ENCODE results near the gene CLDN14.

The CLDN14 gene

DNA sequence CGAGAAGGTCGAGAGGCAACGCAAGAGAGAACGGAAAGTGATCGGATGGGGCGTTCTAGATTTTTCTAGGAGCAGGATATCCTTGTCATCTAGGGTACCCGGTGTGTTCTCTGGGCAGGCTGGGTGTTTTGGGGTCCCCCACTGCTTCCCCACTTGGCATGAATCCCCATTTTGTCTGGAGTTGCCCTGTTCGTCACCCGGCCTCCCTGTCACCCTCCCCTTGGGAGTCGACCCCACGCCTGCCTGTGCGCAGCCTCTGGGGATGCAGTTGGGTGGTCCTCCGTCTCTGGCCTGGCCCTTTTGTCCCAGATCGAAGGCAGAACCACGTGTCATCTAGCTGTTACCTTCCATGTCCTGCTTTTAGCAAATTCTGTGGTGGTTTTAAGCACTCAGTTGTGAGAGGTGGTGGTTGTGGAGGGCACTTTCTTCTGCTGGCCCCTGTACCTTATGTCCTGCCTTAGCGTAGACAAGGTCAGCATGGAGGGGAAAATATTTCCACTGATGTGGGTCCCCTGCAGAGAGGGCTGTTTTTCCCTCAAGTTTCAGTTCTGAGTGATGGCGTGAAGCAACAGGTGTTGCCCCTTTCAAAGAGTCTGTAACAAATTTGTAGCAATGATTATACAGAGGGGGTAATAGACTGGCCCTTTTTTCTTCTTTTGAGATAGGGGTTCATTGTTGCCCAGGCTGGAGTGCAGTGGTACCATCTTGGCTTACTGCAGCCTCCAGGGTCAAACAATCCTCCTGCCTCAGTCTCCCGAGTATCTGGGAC lies 59.2 kb downstream of the CLDN14 start:
- ChIA-PET POLR2A (ENCODE audit: low non-redundant PET) (no interaction called here), CTCF (interaction anchor here (0.7 kb wide), 1 partner anchor 39 kb away, joined by 4 read pairs; no protein-coding TSS in a partner anchor)
- DNase-seq (ENCODE audit: low spot score) = no peak
- H3K27ac ChIP-seq = peak overlapping the region; percentile 1; the same call in 1 of the 2 replicates
- TF ChIP-seq, protein P1, sequence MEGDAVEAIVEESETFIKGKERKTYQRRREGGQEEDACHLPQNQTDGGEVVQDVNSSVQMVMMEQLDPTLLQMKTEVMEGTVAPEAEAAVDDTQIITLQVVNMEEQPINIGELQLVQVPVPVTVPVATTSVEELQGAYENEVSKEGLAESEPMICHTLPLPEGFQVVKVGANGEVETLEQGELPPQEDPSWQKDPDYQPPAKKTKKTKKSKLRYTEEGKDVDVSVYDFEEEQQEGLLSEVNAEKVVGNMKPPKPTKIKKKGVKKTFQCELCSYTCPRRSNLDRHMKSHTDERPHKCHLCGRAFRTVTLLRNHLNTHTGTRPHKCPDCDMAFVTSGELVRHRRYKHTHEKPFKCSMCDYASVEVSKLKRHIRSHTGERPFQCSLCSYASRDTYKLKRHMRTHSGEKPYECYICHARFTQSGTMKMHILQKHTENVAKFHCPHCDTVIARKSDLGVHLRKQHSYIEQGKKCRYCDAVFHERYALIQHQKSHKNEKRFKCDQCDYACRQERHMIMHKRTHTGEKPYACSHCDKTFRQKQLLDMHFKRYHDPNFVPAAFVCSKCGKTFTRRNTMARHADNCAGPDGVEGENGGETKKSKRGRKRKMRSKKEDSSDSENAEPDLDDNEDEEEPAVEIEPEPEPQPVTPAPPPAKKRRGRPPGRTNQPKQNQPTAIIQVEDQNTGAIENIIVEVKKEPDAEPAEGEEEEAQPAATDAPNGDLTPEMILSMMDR (conservative IDR thresholded peaks at IDR 0.05; ENCODE audit: low read depth) = no peak

DNA sequence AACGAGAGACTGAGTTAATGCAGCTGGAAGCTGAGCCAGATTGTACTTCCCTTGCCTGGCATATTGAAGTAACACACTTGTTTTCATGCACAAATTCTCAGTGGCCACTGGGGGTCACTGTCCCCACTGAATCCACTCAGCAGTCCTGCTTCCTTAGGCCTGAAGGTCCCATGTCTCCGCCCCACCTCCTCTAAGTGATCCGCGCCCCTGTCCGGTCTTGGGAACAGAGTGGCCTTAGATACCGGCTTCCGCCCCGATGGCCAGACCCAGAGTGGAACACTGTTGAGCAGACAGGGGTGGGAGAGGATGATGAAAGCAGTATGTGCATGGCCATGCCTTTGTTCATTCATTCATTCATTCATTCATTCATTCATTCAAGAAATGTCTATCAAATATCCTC lies 59.9 kb downstream of the CLDN14 start:
- H3K27ac ChIP-seq = peak overlapping the region; percentile 1; the same call in 1 of the 2 replicates
- peak; percentile 88 for DNase-seq (ENCODE audit: low spot score)
- ChIA-PET POLR2A (ENCODE audit: low non-redundant PET) (no interaction called here), CTCF (interaction anchor here (0.7 to 0.9 kb wide), 4 partner anchors 9 to 211 kb away, joined by 3 to 6 read pairs (median 4); no protein-coding TSS in a partner anchor)
- TF ChIP-seq, protein P1 (conservative IDR thresholded peaks at IDR 0.05; ENCODE audit: low read depth) = peak; percentile 79

DNA sequence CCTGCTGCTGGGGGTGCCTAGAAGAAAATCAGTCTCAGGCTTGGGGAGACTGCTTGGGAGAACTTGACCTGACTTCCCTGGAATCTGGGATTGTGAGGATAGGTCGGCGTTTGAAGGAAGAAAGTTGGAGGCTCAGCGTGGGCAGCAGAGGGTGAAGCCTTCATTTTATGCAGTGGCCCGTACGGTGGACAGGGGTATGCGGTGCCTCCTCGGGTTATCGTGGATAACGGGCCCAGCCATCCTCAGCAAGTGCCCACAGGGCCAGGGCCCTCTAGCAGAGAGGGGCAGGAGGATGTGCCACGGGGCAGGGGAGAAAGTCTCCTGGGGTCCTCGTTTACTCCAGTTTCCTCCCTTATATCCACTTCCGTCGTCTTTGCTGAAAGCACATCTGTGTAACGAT lies 60.7 kb downstream of the CLDN14 start:
- ChIA-PET CTCF (interaction anchor here (0.7 to 0.9 kb wide), 4 partner anchors 10 to 212 kb away, joined by 3 to 6 read pairs (median 4); no protein-coding TSS in a partner anchor), POLR2A (ENCODE audit: low non-redundant PET) (no interaction called here)
- DNase-seq (ENCODE audit: low spot score) = no peak
- TF ChIP-seq, protein P1 (conservative IDR thresholded peaks at IDR 0.05; ENCODE audit: low read depth) = no peak
- peak overlapping the region; percentile 17; the same call in 1 of the 2 replicates for H3K27ac ChIP-seq

DNA sequence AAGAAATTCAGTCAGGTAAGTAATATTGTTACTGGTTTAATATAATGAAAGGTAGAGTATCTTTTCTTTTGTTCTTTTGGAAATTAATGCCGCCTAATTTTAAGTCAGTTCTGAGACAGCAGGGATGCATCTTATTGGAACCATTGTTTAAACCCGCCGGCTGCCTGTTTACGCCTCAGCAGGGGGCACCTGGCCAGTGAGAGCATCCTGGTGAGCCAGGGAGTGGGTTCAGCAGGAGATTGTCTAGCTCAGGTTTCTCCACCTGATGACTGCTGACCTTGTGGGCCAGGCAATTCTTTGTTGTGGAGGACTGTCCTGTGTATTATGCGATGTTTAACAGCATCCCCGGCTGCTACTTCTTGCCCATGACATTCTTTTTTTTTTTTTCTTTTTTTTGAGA lies 64.5 kb downstream of the CLDN14 start:
- no peak for DNase-seq (ENCODE audit: low spot score)
- POLR2A ChIA-PET (ENCODE audit: low non-redundant PET) = no interaction called here
- no peak overlapping the region for H3K27ac ChIP-seq
- TF ChIP-seq, protein P1 (conservative IDR thresholded peaks at IDR 0.05; ENCODE audit: low read depth) = no peak
- CTCF ChIA-PET = no interaction called here

DNA sequence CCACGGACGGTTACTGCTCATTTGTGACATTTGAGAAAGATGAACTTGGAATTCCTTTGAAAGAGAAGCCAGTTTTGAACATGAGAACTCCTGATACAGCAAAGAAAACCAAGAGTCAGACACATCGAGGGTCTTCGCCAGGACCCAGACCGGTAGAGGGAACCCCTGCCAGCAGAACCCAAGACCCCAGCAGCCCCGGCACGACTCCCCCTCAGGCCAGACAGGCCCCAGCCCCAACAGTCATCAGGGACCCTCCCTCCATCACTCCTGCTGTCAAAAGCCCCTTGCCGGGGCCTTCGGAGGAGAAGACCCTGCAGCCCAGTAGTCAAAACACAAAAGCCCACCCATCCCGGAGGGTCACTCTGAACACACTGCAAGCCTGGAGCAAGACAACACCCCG lies 67.0 kb downstream of the CLDN14 start:
- TF ChIP-seq, protein P1 (conservative IDR thresholded peaks at IDR 0.05; ENCODE audit: low read depth) = no peak
- H3K27ac ChIP-seq = peak overlapping the region; percentile 7; the same call in 1 of the 2 replicates
- CTCF ChIA-PET = no interaction called here
- no peak for DNase-seq (ENCODE audit: low spot score)
- POLR2A ChIA-PET (ENCODE audit: low non-redundant PET) = no interaction called here

DNA sequence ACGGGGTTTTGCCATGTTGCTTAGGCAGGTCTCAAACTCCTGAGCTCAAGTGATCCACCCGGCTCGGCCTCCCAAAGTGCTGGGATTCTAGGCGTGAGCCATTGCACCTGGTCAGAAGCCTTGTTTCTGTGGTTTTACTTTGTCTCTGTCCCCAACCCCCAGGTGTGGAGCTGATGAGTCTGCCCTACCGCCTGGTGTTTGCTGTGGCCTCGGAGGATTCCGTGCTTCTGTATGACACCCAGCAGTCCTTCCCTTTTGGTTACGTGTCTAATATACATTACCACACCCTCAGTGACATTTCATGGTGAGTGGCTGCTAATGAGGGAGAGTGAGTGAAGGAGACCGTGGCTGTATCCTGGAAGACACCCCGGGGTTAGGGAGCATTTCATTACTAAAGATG lies 68.6 kb downstream of the CLDN14 start:
- TF ChIP-seq, protein P1 (conservative IDR thresholded peaks at IDR 0.05; ENCODE audit: low read depth) = no peak
- ChIA-PET POLR2A (ENCODE audit: low non-redundant PET) (no interaction called here), CTCF (interaction anchor here (0.5 kb wide), 1 partner anchor 423 kb away, joined by 8 read pairs; no protein-coding TSS in a partner anchor)
- DNase-seq (ENCODE audit: low spot score) = no peak
- H3K27ac ChIP-seq = no peak overlapping the region
